ENCODE data around the gene ALOX12B. TPM values are rescaled to one million over a fixed set of nuclear protein-coding genes. Genes with fewer than 3 reads are reported as not detected.

The ALOX12B gene
- polyA plus RNA-seq, 1 donor: 2.8 TPM

DNA sequence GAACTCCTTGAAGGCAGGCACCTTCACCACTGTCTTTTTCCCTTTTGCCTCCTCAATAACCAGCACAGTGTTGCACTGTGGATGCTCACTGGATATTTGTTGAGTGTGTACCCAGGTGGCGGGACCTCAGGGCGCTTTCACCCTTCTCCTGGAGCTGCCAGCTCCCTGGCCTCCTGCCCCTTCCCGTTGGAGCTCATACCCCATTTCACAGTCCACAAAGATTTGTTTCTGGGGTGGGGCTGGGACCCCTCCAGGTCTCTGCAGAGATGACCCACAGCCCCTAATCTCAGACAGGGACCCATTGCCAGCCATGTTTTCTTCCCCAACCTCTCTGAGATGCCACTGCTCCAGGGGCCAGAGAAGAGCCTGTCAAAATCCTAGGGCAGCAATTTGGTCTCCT lies 12.4 kb downstream of the ALOX12B start:
- peaks cover 11% of the 10 kb centered on the region for H3K9me3 ChIP-seq (ENCODE audit: control insufficient read depth, low read depth, low read length)

GRCh38 chr17:8074554-8074953 lies 13.0 kb downstream of the ALOX12B start:
- Histone ChIP-seq H3K9me3 (ENCODE audit: control insufficient read depth, low read depth, low read length) (peaks cover 11% of the 10 kb centered on the region), H3K36me3 (ENCODE audit: control insufficient read depth, insufficient read depth, low read length) (no peaks in the 10 kb centered on the region), H3K4me3 (ENCODE audit: low read length) (no peak overlapping the region), H3K27me3 (ENCODE audit: control insufficient read depth, insufficient read depth, low read length) (peaks cover 74% of the 10 kb centered on the region), H3K4me1 (ENCODE audit: control insufficient read depth, insufficient read depth, low read length) (peaks cover 24% of the 10 kb centered on the region), H3K27ac (ENCODE audit: low read length) (no peak overlapping the region)
- no CpG with 5 or more reads among the region's 7 CpGs for WGBS (ENCODE audit: insufficient coverage, low lambda C conversion rate)
- no peak for DNase-seq

More for the DNA sequence above, 12.4 kb downstream of the ALOX12B start:
- Histone ChIP-seq H3K27me3 (ENCODE audit: control insufficient read depth, insufficient read depth, low read length) (peaks cover 77% of the 10 kb centered on the region), H3K27ac (ENCODE audit: low read length) (no peak overlapping the region), H3K4me1 (ENCODE audit: control insufficient read depth, insufficient read depth, low read length) (peaks cover 22% of the 10 kb centered on the region), H3K36me3 (ENCODE audit: control insufficient read depth, insufficient read depth, low read length) (no peaks in the 10 kb centered on the region), H3K4me3 (ENCODE audit: low read length) (no peak overlapping the region)
- no CpG with 5 or more reads among the region's 3 CpGs for whole genome bisulfite sequencing (ENCODE audit: insufficient coverage, low lambda C conversion rate)
- no peak for DNase-seq

DNA sequence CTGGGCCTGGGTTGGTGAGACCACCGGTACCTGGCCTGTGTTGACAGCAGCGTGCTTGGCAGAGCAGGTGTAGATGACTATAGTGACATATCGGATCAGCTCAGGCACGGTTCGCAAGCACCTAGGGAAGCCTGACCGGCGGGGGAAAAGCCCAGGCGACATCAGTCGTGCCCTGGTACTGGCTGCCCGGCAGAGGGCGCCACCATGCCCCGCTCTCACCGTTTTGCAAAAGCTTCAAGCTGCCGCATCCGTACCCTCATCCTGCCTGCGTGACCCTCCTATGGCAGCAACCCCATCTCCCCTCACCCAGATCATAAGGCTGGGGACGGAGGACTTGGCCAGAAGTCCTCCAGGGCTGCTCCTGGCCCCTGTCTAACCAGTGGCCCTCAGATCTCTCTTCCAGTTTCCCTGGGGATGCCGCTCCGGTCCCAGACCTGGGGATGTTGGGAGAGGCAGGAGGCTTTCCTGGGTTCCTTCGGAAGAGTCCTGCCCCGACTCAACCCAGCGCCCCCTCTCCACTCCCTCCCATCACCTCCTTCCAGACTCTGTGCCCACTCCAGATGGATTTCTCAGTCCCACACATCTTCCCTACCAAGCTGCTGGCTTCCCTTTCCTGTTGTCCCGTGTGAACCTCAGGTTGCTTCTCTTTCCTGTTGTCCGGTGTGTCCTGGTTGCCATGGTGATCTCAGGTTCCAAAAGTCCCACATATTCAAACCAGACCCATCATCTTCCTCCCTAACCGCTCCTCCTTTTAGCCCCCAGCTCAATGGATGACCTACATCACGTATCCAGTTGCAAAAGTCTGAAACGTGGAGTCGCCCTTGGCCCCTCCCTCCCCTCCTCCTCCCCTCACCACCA lies 13.7 kb downstream of the ALOX12B start:
- H3K27me3 ChIP-seq (ENCODE audit: control insufficient read depth, insufficient read depth, low read length): peaks cover 68% of the 10 kb centered on the region
- 0% methylated on average over 1 of the region's 28 CpGs for WGBS (ENCODE audit: insufficient coverage, low lambda C conversion rate)
- DNase-seq: peak; percentile 63 to 64
- no peak overlapping the region for H3K4me3 ChIP-seq (ENCODE audit: low read length)
- H3K9me3 ChIP-seq (ENCODE audit: control insufficient read depth, low read depth, low read length): peaks cover 6% of the 10 kb centered on the region
- H3K4me1 ChIP-seq (ENCODE audit: control insufficient read depth, insufficient read depth, low read length): peaks cover 27% of the 10 kb centered on the region
- no peaks in the 10 kb centered on the region for H3K36me3 ChIP-seq (ENCODE audit: control insufficient read depth, insufficient read depth, low read length)
- no peak overlapping the region for H3K27ac ChIP-seq (ENCODE audit: low read length)

DNA sequence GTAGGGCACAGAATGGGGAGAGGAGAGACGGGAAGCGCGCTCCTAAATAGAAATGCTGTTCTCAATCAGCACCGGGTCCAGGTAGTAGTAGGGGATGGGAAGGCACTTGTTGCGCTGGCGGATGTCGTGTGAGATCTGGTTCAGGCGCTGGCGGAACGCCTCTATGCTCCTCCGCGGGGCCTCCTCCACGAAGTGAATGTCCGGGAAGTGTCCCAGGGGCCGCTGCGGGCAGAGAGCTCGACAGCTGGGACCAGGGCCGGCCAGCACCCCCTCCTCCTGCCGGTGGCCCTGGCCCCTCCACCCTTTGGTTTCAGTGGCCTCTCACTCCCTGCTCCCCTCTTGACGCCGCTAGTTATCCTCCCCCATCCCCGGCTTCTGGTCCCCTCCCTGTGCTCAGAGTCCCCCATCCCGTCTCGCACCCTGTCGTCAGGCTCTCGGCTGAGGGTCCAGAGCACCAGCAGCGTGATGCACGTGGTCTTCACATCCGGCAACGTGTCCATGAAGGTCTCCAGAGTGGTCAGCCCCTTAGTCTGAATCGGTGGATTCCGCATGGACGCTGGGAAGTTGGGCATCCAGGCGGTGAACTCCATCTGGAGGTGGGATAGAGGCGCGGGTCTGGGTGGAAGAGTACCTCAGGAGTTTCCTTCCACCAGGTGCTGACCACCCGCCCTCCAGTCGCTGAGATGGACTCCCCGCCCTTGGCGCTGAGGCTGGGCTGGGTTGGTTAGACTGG lies 14.6 kb downstream of the ALOX12B start:
- H3K27me3 ChIP-seq (ENCODE audit: control insufficient read depth, insufficient read depth, low read length): peaks cover 73% of the 10 kb centered on the region
- peaks cover 6% of the 10 kb centered on the region for H3K9me3 ChIP-seq (ENCODE audit: control insufficient read depth, low read depth, low read length)
- WGBS (ENCODE audit: insufficient coverage, low lambda C conversion rate): no CpG with 5 or more reads among the region's 40 CpGs
- no peaks in the 10 kb centered on the region for H3K36me3 ChIP-seq (ENCODE audit: control insufficient read depth, insufficient read depth, low read length)
- H3K4me3 ChIP-seq (ENCODE audit: low read length): no peak overlapping the region
- peak in 1 of 2 donors; percentile 39 for DNase-seq
- no peak overlapping the region for H3K27ac ChIP-seq (ENCODE audit: low read length)
- H3K4me1 ChIP-seq (ENCODE audit: control insufficient read depth, insufficient read depth, low read length): peaks cover 36% of the 10 kb centered on the region

DNA sequence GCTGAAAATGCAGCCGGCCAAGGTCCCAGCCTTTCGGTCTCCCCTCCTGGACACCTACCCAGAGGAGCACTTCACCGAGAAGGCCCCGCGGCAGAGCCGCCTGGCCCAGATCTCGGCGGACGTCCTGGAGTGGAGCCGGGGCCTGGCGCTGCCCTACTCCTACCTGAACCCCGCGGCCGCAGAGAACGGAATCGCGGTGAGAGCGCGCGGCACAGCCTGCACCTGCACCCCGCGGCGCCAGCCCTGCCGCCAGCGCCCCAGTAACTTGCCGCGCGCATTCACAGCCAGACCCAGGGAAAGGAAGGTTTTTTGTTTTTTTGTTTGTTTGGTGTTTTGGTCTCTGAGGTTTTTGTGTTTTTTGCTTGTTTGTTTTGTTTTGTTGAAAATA lies 15.2 kb downstream of the ALOX12B start:
- Histone ChIP-seq H3K9me3 (ENCODE audit: control insufficient read depth, low read depth, low read length) (peaks cover 6% of the 10 kb centered on the region), H3K27ac (ENCODE audit: low read length) (no peak overlapping the region), H3K4me1 (ENCODE audit: control insufficient read depth, insufficient read depth, low read length) (peaks cover 36% of the 10 kb centered on the region), H3K27me3 (ENCODE audit: control insufficient read depth, insufficient read depth, low read length) (peaks cover 76% of the 10 kb centered on the region), H3K36me3 (ENCODE audit: control insufficient read depth, insufficient read depth, low read length) (no peaks in the 10 kb centered on the region), H3K4me3 (ENCODE audit: low read length) (no peak overlapping the region)
- no peak for DNase-seq
- no CpG with 5 or more reads among the region's 28 CpGs for WGBS (ENCODE audit: insufficient coverage, low lambda C conversion rate)

- no peak for DNase-seq
- WGBS (ENCODE audit: insufficient coverage, low lambda C conversion rate): no CpG with 5 or more reads among the region's 12 CpGs
- Histone ChIP-seq H3K27ac (ENCODE audit: low read length) (no peak overlapping the region), H3K4me1 (ENCODE audit: control insufficient read depth, insufficient read depth, low read length) (peaks cover 36% of the 10 kb centered on the region), H3K36me3 (ENCODE audit: control insufficient read depth, insufficient read depth, low read length) (no peaks in the 10 kb centered on the region), H3K4me3 (ENCODE audit: low read length) (no peak overlapping the region), H3K9me3 (ENCODE audit: control insufficient read depth, low read depth, low read length) (peaks cover 6% of the 10 kb centered on the region), H3K27me3 (ENCODE audit: control insufficient read depth, insufficient read depth, low read length) (peaks cover 76% of the 10 kb centered on the region)
Observed at GRCh38 chr17:8071496-8071895, 16.0 kb downstream of the ALOX12B start.

- H3K4me1 ChIP-seq (ENCODE audit: control insufficient read depth, insufficient read depth, low read length): peaks cover 36% of the 10 kb centered on the region
- H3K27ac ChIP-seq (ENCODE audit: low read length): no peak overlapping the region
- H3K27me3 ChIP-seq (ENCODE audit: control insufficient read depth, insufficient read depth, low read length): peaks cover 71% of the 10 kb centered on the region
- H3K36me3 ChIP-seq (ENCODE audit: control insufficient read depth, insufficient read depth, low read length): no peaks in the 10 kb centered on the region
- H3K9me3 ChIP-seq (ENCODE audit: control insufficient read depth, low read depth, low read length): peaks cover 6% of the 10 kb centered on the region
- no peak overlapping the region for H3K4me3 ChIP-seq (ENCODE audit: low read length)
- 0% methylated on average over 1 of the region's 3 CpGs for WGBS (ENCODE audit: insufficient coverage, low lambda C conversion rate)
- DNase-seq: peak in 1 of 2 donors; percentile 53
Observed at GRCh38 chr17:8069587-8069860, 18.0 kb downstream of the ALOX12B start.

GRCh38 chr17:8068736-8069586 lies 18.6 kb downstream of the ALOX12B start:
- H3K9me3 ChIP-seq (ENCODE audit: control insufficient read depth, low read depth, low read length): peaks cover 6% of the 10 kb centered on the region
- peaks cover 34% of the 10 kb centered on the region for H3K4me1 ChIP-seq (ENCODE audit: control insufficient read depth, insufficient read depth, low read length)
- no peak overlapping the region for H3K4me3 ChIP-seq (ENCODE audit: low read length)
- peak overlapping the region; percentile 30 for H3K27ac ChIP-seq (ENCODE audit: low read length)
- no peaks in the 10 kb centered on the region for H3K36me3 ChIP-seq (ENCODE audit: control insufficient read depth, insufficient read depth, low read length)
- WGBS (ENCODE audit: insufficient coverage, low lambda C conversion rate): 20% methylated on average over 1 of the region's 9 CpGs
- no peak for DNase-seq
- H3K27me3 ChIP-seq (ENCODE audit: control insufficient read depth, insufficient read depth, low read length): peaks cover 69% of the 10 kb centered on the region

GRCh38 chr17:8067806-8068205 lies 19.7 kb downstream of the ALOX12B start:
- Histone ChIP-seq H3K27ac (ENCODE audit: low read length) (no peak overlapping the region), H3K9me3 (ENCODE audit: control insufficient read depth, low read depth, low read length) (peaks cover 5% of the 10 kb centered on the region), H3K27me3 (ENCODE audit: control insufficient read depth, insufficient read depth, low read length) (peaks cover 68% of the 10 kb centered on the region), H3K36me3 (ENCODE audit: control insufficient read depth, insufficient read depth, low read length) (no peaks in the 10 kb centered on the region), H3K4me1 (ENCODE audit: control insufficient read depth, insufficient read depth, low read length) (peaks cover 22% of the 10 kb centered on the region), H3K4me3 (ENCODE audit: low read length) (no peak overlapping the region)
- no peak for DNase-seq
- no CpG with 5 or more reads among the region's 4 CpGs for WGBS (ENCODE audit: insufficient coverage, low lambda C conversion rate)

Measured in large intestine (tissue), 3 donors.